GM23338 (cell line): ENCODE data around the gene EPAS1. TPM values are rescaled to one million over a fixed set of nuclear protein-coding genes. Genes with fewer than 3 reads are reported as not detected.

ENCODE experiments used
- EZH2phosphoT487 ChIP-seq: fragments of 200-600 bp; sonication (generic); IDR thresholded peaks from one replicate; pipeline ENCODE4 v1.8.1; 2018; ENCODE audit warnings: antibody characterized with exemption; ENCODE audit not compliant: unreplicated experiment
- JUNB ChIP-seq: IDR thresholded peaks from one replicate; pipeline ENCODE4 v1.6.1; 2016; ENCODE audit warnings: antibody characterized with exemption; ENCODE audit not compliant: unreplicated experiment
- POLR2AphosphoS5 ChIP-seq: IDR thresholded peaks from 2 replicates; pipeline ENCODE4 v1.6.1; 2016; ENCODE audit warnings: antibody characterized with exemption, low read depth
- STAT1 ChIP-seq: IDR thresholded peaks from one replicate; pipeline ENCODE4 v1.6.1; 2016; ENCODE audit warnings: antibody characterized with exemption; ENCODE audit not compliant: unreplicated experiment
- ZNF114 ChIP-seq: fragments of 250-450 bp; sonication (Bioruptor Pico); IDR thresholded peaks from 2 replicates; pipeline ENCODE4 v1.5.0; 2020; ENCODE audit warnings: mild to moderate bottlenecking, moderate library complexity
- ZNF331 ChIP-seq: fragments of 250-450 bp; sonication (Bioruptor Pico); IDR thresholded peaks from 2 replicates; pipeline ENCODE4 v1.5.0; 2020; ENCODE audit warnings: low read depth, mild to moderate bottlenecking, moderate library complexity
- polyA plus RNA-seq: library from polyadenylated mRNA; unstranded; fragments of >200 nt; fragmentation: Nextera tagmentation; extraction: Ambion mirVana; gene quantifications from 2 replicates; pipeline ENCODE4 v1.2.1, GENCODE V29; 2016
- total RNA-seq: library from RNA; depleted of rRNA; stranded (reverse); fragments of >200 nt; shearing (Covaris generic); gene quantifications from 2 replicates; pipeline ENCODE4 v1.2.3, GENCODE V29; 2014
- TF ChIP-seq, protein P1 (sequence below): fragments of 250-450 bp; sonication (Bioruptor Pico); IDR thresholded peaks from 2 replicates; pipeline ENCODE4 v1.5.0; 2020; ENCODE audit warnings: mild to moderate bottlenecking, moderate library complexity
- TF ChIP-seq, protein P2 (sequence below): IDR thresholded peaks from one replicate; pipeline ENCODE4 v1.6.1; 2018; ENCODE audit warnings: antibody characterized with exemption; ENCODE audit not compliant: unreplicated experiment
- TF ChIP-seq, protein P3 (sequence below): IDR thresholded peaks from 2 replicates; pipeline ENCODE4 v1.6.1; 2016; ENCODE audit warnings: antibody characterized with exemption

EPAS1 gene
- total and polyA plus RNA-seq, 2 experiments from 2014 or later = 0.68 to 5.4 TPM

DNA sequence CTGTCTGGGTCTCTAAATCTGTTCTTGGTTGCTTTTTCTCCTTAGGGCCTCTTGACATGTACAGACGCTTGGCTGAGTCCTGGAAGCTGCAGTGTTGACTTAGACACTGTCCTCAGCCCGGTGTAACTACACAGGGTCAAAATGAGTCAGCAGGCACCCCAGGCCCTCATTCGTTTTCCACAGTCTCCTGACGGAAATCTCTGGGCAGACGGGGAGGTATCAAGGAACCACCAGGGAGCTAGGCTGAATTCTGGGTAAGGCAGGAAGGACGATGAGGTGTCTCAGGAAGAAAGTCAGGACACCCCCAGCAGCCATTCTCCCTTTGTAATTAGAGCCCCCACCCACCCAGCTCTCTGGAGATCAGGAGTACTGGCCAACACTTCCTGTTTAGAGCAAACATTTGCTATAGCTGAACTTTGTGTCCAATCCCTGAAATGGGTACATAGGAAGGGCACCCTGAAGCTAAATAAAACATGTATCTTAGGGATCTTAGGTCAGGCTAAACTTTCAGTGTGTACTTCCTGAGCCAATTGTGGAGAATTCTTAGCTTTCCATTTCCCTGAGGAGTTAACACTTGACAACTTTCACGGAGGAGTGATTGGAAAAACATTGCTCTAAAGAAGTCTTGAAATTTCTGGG is 23.9 kb upstream of the EPAS1 start (continued):
- TF ChIP-seq, protein P1, sequence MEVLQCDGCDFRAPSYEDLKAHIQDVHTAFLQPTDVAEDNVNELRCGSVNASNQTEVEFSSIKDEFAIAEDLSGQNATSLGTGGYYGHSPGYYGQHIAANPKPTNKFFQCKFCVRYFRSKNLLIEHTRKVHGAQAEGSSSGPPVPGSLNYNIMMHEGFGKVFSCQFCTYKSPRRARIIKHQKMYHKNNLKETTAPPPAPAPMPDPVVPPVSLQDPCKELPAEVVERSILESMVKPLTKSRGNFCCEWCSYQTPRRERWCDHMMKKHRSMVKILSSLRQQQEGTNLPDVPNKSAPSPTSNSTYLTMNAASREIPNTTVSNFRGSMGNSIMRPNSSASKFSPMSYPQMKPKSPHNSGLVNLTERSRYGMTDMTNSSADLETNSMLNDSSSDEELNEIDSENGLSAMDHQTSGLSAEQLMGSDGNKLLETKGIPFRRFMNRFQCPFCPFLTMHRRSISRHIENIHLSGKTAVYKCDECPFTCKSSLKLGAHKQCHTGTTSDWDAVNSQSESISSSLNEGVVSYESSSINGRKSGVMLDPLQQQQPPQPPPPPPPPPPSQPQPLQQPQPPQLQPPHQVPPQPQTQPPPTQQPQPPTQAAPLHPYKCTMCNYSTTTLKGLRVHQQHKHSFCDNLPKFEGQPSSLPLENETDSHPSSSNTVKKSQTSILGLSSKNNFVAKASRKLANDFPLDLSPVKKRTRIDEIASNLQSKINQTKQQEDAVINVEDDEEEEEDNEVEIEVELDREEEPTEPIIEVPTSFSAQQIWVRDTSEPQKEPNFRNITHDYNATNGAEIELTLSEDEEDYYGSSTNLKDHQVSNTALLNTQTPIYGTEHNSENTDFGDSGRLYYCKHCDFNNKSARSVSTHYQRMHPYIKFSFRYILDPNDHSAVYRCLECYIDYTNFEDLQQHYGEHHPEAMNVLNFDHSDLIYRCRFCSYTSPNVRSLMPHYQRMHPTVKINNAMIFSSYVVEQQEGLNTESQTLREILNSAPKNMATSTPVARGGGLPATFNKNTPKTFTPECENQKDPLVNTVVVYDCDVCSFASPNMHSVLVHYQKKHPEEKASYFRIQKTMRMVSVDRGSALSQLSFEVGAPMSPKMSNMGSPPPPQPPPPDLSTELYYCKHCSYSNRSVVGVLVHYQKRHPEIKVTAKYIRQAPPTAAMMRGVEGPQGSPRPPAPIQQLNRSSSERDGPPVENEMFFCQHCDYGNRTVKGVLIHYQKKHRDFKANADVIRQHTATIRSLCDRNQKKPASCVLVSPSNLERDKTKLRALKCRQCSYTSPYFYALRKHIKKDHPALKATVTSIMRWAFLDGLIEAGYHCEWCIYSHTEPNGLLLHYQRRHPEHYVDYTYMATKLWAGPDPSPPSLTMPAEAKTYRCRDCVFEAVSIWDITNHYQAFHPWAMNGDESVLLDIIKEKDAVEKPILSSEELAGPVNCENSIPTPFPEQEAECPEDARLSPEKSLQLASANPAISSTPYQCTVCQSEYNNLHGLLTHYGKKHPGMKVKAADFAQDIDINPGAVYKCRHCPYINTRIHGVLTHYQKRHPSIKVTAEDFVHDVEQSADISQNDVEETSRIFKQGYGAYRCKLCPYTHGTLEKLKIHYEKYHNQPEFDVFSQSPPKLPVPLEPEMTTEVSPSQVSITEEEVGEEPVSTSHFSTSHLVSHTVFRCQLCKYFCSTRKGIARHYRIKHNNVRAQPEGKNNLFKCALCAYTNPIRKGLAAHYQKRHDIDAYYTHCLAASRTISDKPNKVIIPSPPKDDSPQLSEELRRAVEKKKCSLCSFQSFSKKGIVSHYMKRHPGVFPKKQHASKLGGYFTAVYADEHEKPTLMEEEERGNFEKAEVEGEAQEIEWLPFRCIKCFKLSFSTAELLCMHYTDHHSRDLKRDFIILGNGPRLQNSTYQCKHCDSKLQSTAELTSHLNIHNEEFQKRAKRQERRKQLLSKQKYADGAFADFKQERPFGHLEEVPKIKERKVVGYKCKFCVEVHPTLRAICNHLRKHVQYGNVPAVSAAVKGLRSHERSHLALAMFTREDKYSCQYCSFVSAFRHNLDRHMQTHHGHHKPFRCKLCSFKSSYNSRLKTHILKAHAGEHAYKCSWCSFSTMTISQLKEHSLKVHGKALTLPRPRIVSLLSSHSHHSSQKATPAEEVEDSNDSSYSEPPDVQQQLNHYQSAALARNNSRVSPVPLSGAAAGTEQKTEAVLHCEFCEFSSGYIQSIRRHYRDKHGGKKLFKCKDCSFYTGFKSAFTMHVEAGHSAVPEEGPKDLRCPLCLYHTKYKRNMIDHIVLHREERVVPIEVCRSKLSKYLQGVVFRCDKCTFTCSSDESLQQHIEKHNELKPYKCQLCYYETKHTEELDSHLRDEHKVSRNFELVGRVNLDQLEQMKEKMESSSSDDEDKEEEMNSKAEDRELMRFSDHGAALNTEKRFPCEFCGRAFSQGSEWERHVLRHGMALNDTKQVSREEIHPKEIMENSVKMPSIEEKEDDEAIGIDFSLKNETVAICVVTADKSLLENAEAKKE = no peak
- TF ChIP-seq ZNF331 (CRISPR knock-in tag) (no peak), POLR2AphosphoS5 (no peak), STAT1 (no peak), ZNF114 (no peak), JUNB (no peak), EZH2phosphoT487 (no peak)
- TF ChIP-seq, protein P2, sequence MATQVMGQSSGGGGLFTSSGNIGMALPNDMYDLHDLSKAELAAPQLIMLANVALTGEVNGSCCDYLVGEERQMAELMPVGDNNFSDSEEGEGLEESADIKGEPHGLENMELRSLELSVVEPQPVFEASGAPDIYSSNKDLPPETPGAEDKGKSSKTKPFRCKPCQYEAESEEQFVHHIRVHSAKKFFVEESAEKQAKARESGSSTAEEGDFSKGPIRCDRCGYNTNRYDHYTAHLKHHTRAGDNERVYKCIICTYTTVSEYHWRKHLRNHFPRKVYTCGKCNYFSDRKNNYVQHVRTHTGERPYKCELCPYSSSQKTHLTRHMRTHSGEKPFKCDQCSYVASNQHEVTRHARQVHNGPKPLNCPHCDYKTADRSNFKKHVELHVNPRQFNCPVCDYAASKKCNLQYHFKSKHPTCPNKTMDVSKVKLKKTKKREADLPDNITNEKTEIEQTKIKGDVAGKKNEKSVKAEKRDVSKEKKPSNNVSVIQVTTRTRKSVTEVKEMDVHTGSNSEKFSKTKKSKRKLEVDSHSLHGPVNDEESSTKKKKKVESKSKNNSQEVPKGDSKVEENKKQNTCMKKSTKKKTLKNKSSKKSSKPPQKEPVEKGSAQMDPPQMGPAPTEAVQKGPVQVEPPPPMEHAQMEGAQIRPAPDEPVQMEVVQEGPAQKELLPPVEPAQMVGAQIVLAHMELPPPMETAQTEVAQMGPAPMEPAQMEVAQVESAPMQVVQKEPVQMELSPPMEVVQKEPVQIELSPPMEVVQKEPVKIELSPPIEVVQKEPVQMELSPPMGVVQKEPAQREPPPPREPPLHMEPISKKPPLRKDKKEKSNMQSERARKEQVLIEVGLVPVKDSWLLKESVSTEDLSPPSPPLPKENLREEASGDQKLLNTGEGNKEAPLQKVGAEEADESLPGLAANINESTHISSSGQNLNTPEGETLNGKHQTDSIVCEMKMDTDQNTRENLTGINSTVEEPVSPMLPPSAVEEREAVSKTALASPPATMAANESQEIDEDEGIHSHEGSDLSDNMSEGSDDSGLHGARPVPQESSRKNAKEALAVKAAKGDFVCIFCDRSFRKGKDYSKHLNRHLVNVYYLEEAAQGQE = no peak
- TF ChIP-seq, protein P3, sequence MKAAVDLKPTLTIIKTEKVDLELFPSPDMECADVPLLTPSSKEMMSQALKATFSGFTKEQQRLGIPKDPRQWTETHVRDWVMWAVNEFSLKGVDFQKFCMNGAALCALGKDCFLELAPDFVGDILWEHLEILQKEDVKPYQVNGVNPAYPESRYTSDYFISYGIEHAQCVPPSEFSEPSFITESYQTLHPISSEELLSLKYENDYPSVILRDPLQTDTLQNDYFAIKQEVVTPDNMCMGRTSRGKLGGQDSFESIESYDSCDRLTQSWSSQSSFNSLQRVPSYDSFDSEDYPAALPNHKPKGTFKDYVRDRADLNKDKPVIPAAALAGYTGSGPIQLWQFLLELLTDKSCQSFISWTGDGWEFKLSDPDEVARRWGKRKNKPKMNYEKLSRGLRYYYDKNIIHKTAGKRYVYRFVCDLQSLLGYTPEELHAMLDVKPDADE = no peak
